ENCODE data around the gene UGT1A9. TPM values are rescaled to one million over a fixed set of nuclear protein-coding genes. Genes with fewer than 3 reads are reported as not detected.

UGT1A9 gene
- total RNA-seq, 1 donor from 2014 or later = not detected

- no peak for DNase-seq
- H3K36me3 Mint-ChIP-seq (ENCODE audit: unreplicated experiment) = no peaks in the 10 kb centered on the region
- no peak overlapping the region for H3K27ac Mint-ChIP-seq (ENCODE audit: unreplicated experiment)
These were observed 129.8 kb downstream of the UGT1A9 start for GRCh38 chr2:233801357-233802131.

GRCh38 chr2:233802132-233802815 is 130.6 kb downstream of the UGT1A9 start:
- no peak for TF ChIP-seq CTCF (IDR thresholded peaks at IDR 0.05; ENCODE audit: partially characterized antibody, unreplicated experiment)
- Mint-ChIP-seq H3K27ac (ENCODE audit: unreplicated experiment) (no peak overlapping the region), H3K36me3 (ENCODE audit: unreplicated experiment) (no peaks in the 10 kb centered on the region), H3K9me3 (ENCODE audit: unreplicated experiment) (peaks cover 4% of the 10 kb centered on the region), H3K4me1 (ENCODE audit: low read depth, unreplicated experiment) (peaks cover 3% of the 10 kb centered on the region), H3K27me3 (ENCODE audit: unreplicated experiment) (peaks cover 4% of the 10 kb centered on the region), H3K4me3 (ENCODE audit: unreplicated experiment) (no peak overlapping the region)
- no peak for DNase-seq

More at GRCh38 chr2:233801357-233802131, 129.8 kb downstream of the UGT1A9 start:
- Mint-ChIP-seq H3K27me3 (ENCODE audit: unreplicated experiment) (peaks cover 4% of the 10 kb centered on the region), H3K9me3 (ENCODE audit: unreplicated experiment) (peaks cover 4% of the 10 kb centered on the region), H3K4me3 (ENCODE audit: unreplicated experiment) (no peak overlapping the region), H3K4me1 (ENCODE audit: low read depth, unreplicated experiment) (peaks cover 3% of the 10 kb centered on the region)
- TF ChIP-seq CTCF (IDR thresholded peaks at IDR 0.05; ENCODE audit: partially characterized antibody, unreplicated experiment) = no peak

GRCh38 chr2:233803292-233803911 is 131.7 kb downstream of the UGT1A9 start:
- peaks cover 2% of the 10 kb centered on the region for H3K9me3 Mint-ChIP-seq (ENCODE audit: unreplicated experiment)
- H3K36me3 Mint-ChIP-seq (ENCODE audit: unreplicated experiment) = no peaks in the 10 kb centered on the region
- DNase-seq = no peak
- H3K27me3 Mint-ChIP-seq (ENCODE audit: unreplicated experiment) = peaks cover 4% of the 10 kb centered on the region
- TF ChIP-seq CTCF (IDR thresholded peaks at IDR 0.05; ENCODE audit: partially characterized antibody, unreplicated experiment) = no peak
- peaks cover 3% of the 10 kb centered on the region for H3K4me1 Mint-ChIP-seq (ENCODE audit: low read depth, unreplicated experiment)
- H3K27ac Mint-ChIP-seq (ENCODE audit: unreplicated experiment) = no peak overlapping the region
- H3K4me3 Mint-ChIP-seq (ENCODE audit: unreplicated experiment) = no peak overlapping the region

GRCh38 chr2:233803994-233804393 is 132.3 kb downstream of the UGT1A9 start:
- no peak for TF ChIP-seq CTCF (IDR thresholded peaks at IDR 0.05; ENCODE audit: partially characterized antibody, unreplicated experiment)
- Mint-ChIP-seq H3K36me3 (ENCODE audit: unreplicated experiment) (no peaks in the 10 kb centered on the region), H3K27ac (ENCODE audit: unreplicated experiment) (no peak overlapping the region), H3K27me3 (ENCODE audit: unreplicated experiment) (peaks cover 4% of the 10 kb centered on the region), H3K4me1 (ENCODE audit: low read depth, unreplicated experiment) (peaks cover 2% of the 10 kb centered on the region), H3K4me3 (ENCODE audit: unreplicated experiment) (no peak overlapping the region), H3K9me3 (ENCODE audit: unreplicated experiment) (peaks cover 2% of the 10 kb centered on the region)
- no peak for DNase-seq

Measured in glutamatergic neuron (in vitro differentiated cells).